Measurements from ENCODE around the gene RPL35A. TPM values are rescaled to one million over a fixed set of nuclear protein-coding genes. Genes with fewer than 3 reads are reported as not detected.

RPL35A gene
- total RNA-seq, 1 donor from 2014 or later = 1,090 TPM

- Mint-ChIP-seq H3K27me3 (ENCODE audit: unreplicated experiment) (peaks cover 8% of the 10 kb centered on the region), H3K9me3 (ENCODE audit: unreplicated experiment) (no peaks in the 10 kb centered on the region), H3K27ac (ENCODE audit: unreplicated experiment) (peak overlapping the region; percentile 83), H3K4me3 (ENCODE audit: unreplicated experiment) (peak overlapping the region; percentile 90), H3K4me1 (ENCODE audit: unreplicated experiment) (peaks cover 42% of the 10 kb centered on the region), H3K36me3 (ENCODE audit: low read depth, unreplicated experiment) (peaks cover 20% of the 10 kb centered on the region)
- no peak for TF ChIP-seq CTCF (IDR thresholded peaks at IDR 0.05; ENCODE audit: unreplicated experiment)
- DNase-seq (ENCODE audit: low spot score) = no peak
These were observed 9.5 kb downstream of the RPL35A start for GRCh38 chr3:197959500-197959890.

GRCh38 chr3:197959891-197960693 lies 10.1 kb downstream of the RPL35A start, which contains the start of gene LMLN:
Gene LMLN, plus strand, starts transcription at chr3:197960217. Its CDS starts 29 bp downstream, at chr3:197960246.
- Mint-ChIP-seq H3K9me3 (ENCODE audit: unreplicated experiment) (no peaks in the 10 kb centered on the region), H3K27me3 (ENCODE audit: unreplicated experiment) (peaks cover 8% of the 10 kb centered on the region)
- no peak for TF ChIP-seq CTCF (IDR thresholded peaks at IDR 0.05; ENCODE audit: unreplicated experiment)

GRCh38 chr3:197960694-197961581 lies 10.9 kb downstream of the RPL35A start:
- Mint-ChIP-seq H3K27ac (ENCODE audit: unreplicated experiment) (peak overlapping the region; percentile 16), H3K4me3 (ENCODE audit: unreplicated experiment) (peak overlapping the region; percentile 90), H3K27me3 (ENCODE audit: unreplicated experiment) (peaks cover 8% of the 10 kb centered on the region), H3K36me3 (ENCODE audit: low read depth, unreplicated experiment) (peaks cover 10% of the 10 kb centered on the region), H3K4me1 (ENCODE audit: unreplicated experiment) (peaks cover 37% of the 10 kb centered on the region), H3K9me3 (ENCODE audit: unreplicated experiment) (no peaks in the 10 kb centered on the region)
- no peak for TF ChIP-seq CTCF (IDR thresholded peaks at IDR 0.05; ENCODE audit: unreplicated experiment)
- no peak for DNase-seq (ENCODE audit: low spot score)

More at GRCh38 chr3:197959891-197960693, 10.1 kb downstream of the RPL35A start, which contains the start of gene LMLN:
- Mint-ChIP-seq H3K36me3 (ENCODE audit: low read depth, unreplicated experiment) (peaks cover 15% of the 10 kb centered on the region), H3K4me1 (ENCODE audit: unreplicated experiment) (peaks cover 42% of the 10 kb centered on the region), H3K4me3 (ENCODE audit: unreplicated experiment) (peak within 1 kb of the TSS; percentile 90), H3K27ac (ENCODE audit: unreplicated experiment) (peak within 1 kb of the TSS; percentile 83)
- DNase-seq (ENCODE audit: low spot score) = peak; percentile 95

- H3K4me1 Mint-ChIP-seq (ENCODE audit: unreplicated experiment) = peaks cover 31% of the 10 kb centered on the region
- H3K36me3 Mint-ChIP-seq (ENCODE audit: low read depth, unreplicated experiment) = peaks cover 14% of the 10 kb centered on the region
- H3K4me3 Mint-ChIP-seq (ENCODE audit: unreplicated experiment) = no peak overlapping the region
- peaks cover 8% of the 10 kb centered on the region for H3K27me3 Mint-ChIP-seq (ENCODE audit: unreplicated experiment)
- DNase-seq (ENCODE audit: low spot score) = no peak
- H3K27ac Mint-ChIP-seq (ENCODE audit: unreplicated experiment) = no peak overlapping the region
- no peaks in the 10 kb centered on the region for H3K9me3 Mint-ChIP-seq (ENCODE audit: unreplicated experiment)
- no peak for TF ChIP-seq CTCF (IDR thresholded peaks at IDR 0.05; ENCODE audit: unreplicated experiment)
These were observed 11.6 kb downstream of the RPL35A start for GRCh38 chr3:197961582-197961945.
